ENCODE results near the gene NANOS3. TPM values are rescaled to one million over a fixed set of nuclear protein-coding genes. Genes with fewer than 3 reads are reported as not detected.

Gene NANOS3
- total and polyA plus RNA-seq, 9 of the 15 experiments (the other 6 are each of a cell fraction or from before 2014, with no cell fraction given): not detected

DNA sequence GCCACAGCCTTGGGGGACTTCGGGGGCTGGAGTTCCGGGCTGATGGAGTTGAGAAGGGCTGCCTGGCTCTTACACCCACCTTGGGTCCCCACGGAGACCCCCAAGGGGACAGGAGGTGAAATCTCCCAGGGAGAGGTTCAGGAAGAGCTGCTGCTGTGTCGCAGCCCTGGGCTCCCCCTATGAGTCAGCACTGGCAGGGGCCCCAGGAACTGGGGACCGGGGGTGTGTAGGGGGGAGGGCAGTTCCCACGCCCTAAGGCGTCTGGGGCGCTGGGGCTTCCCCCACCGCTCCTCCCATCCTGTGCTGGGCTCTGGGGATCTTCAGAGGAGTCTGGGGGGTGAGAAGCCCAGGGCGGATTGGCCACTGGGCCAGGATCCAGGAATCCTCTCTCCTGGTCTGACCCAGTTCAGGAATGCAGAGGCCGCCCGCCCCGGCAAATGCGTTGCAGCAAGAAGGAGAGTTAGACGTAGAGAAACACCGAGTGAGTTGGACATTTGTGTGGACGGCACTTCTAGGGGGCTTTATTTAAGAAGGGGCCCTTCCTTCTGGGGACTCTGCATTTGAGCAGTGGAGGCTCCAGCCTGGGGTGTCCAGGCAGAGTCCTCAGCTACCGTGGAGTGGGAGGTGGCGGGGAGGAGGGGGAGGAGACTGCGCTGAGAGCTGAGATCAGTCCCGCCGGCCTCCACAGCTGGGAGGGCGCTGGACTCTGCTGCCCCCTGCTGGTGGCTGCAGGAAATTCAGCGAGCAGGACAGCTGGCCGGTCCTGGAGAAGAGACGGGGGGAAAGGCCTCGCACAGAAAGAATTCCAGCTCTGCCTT is 15.0 kb upstream of the NANOS3 start (continued):
- 0 out of 2 replicates have a peak, but pooled peaks have one; percentile 50 for TF ChIP-seq SP1 (CRISPR knock-in tag; IDR thresholded peaks at IDR 0.05)
- TF ChIP-seq TAF7 (tag; IDR thresholded peaks at IDR 0.05): peak; percentile 72
- no peak for TF ChIP-seq CBFA2T2 (conservative IDR thresholded peaks at IDR 0.05)
- TF ChIP-seq SIRT6 (IDR thresholded peaks at IDR 0.05; ENCODE audit: low read depth, low read length): no peak
- no peak for TF ChIP-seq CEBPG (CRISPR knock-in tag; IDR thresholded peaks at IDR 0.05)
- TF ChIP-seq CEBPG (tag; conservative IDR thresholded peaks at IDR 0.05 in 1 of 2, IDR thresholded peaks at IDR 0.05 in 1 of 2): no peak
- TF ChIP-seq ATF7 (IDR thresholded peaks at IDR 0.05): peak; percentile 46; the same call in 1 of the 2 replicates
- TF ChIP-seq LCOR (CRISPR knock-in tag; IDR thresholded peaks at IDR 0.05): no peak
- no peak for TF ChIP-seq SNIP1 (IDR thresholded peaks at IDR 0.05; ENCODE audit: low read depth)
- no peak for TF ChIP-seq ZNF398 (CRISPR knock-in tag; IDR thresholded peaks at IDR 0.05)
- TF ChIP-seq ILK (tag; IDR thresholded peaks at IDR 0.05; ENCODE audit: borderline replicate concordance, low read depth): no peak
- peak; percentile 80 for TF ChIP-seq MTA3 (IDR thresholded peaks at IDR 0.05; ENCODE audit: borderline replicate concordance)
- no peak for TF ChIP-seq PTTG1 (tag; IDR thresholded peaks at IDR 0.05; ENCODE audit: low read depth)
- TF ChIP-seq POLR2A (conservative IDR thresholded peaks at IDR 0.05): peak; percentile 62
- TF ChIP-seq CBFA2T3 (IDR thresholded peaks at IDR 0.05): 0 out of 2 replicates have a peak, but pooled peaks have one; percentile 15
- TF ChIP-seq SUPT5H (IDR thresholded peaks at IDR 0.05): peak; percentile 46; the same call in 1 of the 2 replicates
- no peak for TF ChIP-seq MEF2D (tag; conservative IDR thresholded peaks at IDR 0.05; ENCODE audit: low read depth)
- TF ChIP-seq SOX6 (IDR thresholded peaks at IDR 0.05): peak; percentile 9
- TF ChIP-seq, protein P1, sequence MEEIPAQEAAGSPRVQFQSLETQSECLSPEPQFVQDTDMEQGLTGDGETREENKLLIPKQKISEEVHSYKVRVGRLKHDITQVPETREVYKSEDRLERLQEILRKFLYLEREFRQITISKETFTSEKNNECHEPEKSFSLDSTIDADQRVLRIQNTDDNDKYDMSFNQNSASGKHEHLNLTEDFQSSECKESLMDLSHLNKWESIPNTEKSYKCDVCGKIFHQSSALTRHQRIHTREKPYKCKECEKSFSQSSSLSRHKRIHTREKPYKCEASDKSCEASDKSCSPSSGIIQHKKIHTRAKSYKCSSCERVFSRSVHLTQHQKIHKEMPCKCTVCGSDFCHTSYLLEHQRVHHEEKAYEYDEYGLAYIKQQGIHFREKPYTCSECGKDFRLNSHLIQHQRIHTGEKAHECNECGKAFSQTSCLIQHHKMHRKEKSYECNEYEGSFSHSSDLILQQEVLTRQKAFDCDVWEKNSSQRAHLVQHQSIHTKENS (CRISPR knock-in tag; IDR thresholded peaks at IDR 0.05): no peak
- no peak; the same call in 1 of the 2 replicates for TF ChIP-seq CXXC5 (CRISPR knock-in tag; IDR thresholded peaks at IDR 0.05)
- TF ChIP-seq SIN3A (IDR thresholded peaks at IDR 0.05; ENCODE audit: borderline replicate concordance in 2 of 2, control insufficient read depth in 1 of 2, low read depth in 2 of 2, low read length in 2 of 2): peak in 1 of 2 experiments; percentile 41; a peak in 1 of 4 replicates
- no peak for TF ChIP-seq PRPF4 (IDR thresholded peaks at IDR 0.05; ENCODE audit: insufficient read depth, low read depth, low read length, poor library complexity, severe bottlenecking)
- no peak for TF ChIP-seq ZNF121 (CRISPR knock-in tag; conservative IDR thresholded peaks at IDR 0.05)
- no peak for TF ChIP-seq RBM22 (IDR thresholded peaks at IDR 0.05; ENCODE audit: low read depth, low read length, poor library complexity, severe bottlenecking)
- TF ChIP-seq FOXK2 (conservative IDR thresholded peaks at IDR 0.05 in 1 of 2, IDR thresholded peaks at IDR 0.05 in 1 of 2; ENCODE audit: low read depth in 2 of 2): peak in 1 of 2 experiments; percentile 14; a peak in 2 of 4 replicates
- TF ChIP-seq NR2F6 (CRISPR knock-in tag; IDR thresholded peaks at IDR 0.05): no peak
- TF ChIP-seq TBP (optimal IDR thresholded peaks at IDR 0.05; ENCODE audit: low read depth, low read length): no peak
- peak; percentile 66 for TF ChIP-seq DPF2 (IDR thresholded peaks at IDR 0.05)
